HEK293 (cell line): ENCODE results near the gene BCL11A.

Source experiments
- BCL11A ChIP-seq: fragments of 450-650 bp; formaldehyde crosslinking; IDR thresholded peaks from 2 replicates; pipeline ENCODE4 v1.5.1; 2016; ENCODE audit warnings: low read depth, missing biosample characterization, missing genetic modification characterization
- REPIN1 ChIP-seq: fragments of 450-650 bp; formaldehyde crosslinking; IDR thresholded peaks from 2 replicates; pipeline ENCODE4 v1.5.1; 2017; ENCODE audit warnings: missing biosample characterization, missing genetic modification characterization, low read depth
- ZNF311 ChIP-seq: fragments of 450-650 bp; formaldehyde crosslinking; IDR thresholded peaks from 2 replicates; pipeline ENCODE4 v1.5.1; 2017; ENCODE audit warnings: missing biosample characterization, missing genetic modification characterization, borderline replicate concordance
- ZNF792 ChIP-seq: fragments of 450-650 bp; formaldehyde crosslinking; IDR thresholded peaks from 2 replicates; pipeline ENCODE4 v1.5.1; 2016; ENCODE audit warnings: missing biosample characterization, missing genetic modification characterization
- TF ChIP-seq, protein P1 (sequence below): fragments of 450-650 bp; formaldehyde crosslinking; IDR thresholded peaks from 2 replicates; pipeline ENCODE4 v1.5.1; 2016; ENCODE audit warnings: missing biosample characterization, missing genetic modification characterization

DNA sequence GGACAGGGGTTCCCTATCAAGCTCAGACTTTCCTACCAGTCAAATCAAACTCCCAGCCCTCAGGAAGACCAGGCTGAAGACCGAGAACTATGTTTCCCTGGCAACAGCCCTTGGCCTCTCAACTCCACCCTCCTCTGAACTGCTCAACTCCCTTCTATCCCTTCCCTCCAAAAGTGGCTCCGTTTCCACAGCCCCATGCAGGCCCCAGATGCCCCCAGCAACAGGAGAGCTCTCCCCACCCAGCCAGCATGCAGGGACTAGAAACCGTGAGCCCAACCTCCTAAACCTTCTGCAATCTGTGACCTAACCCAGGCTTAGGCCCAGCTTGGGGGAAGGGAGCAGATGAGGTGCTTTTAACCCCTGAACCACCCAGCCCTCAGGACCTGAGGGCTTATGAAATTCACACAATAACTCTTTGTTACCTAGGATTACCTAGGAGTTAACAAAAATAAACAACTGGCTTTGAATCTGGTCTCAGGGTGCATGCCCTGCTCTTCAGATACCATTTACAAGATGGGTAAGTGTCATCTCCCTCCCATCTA, 87.2 kb downstream of the BCL11A start:
- TF ChIP-seq, protein P1, sequence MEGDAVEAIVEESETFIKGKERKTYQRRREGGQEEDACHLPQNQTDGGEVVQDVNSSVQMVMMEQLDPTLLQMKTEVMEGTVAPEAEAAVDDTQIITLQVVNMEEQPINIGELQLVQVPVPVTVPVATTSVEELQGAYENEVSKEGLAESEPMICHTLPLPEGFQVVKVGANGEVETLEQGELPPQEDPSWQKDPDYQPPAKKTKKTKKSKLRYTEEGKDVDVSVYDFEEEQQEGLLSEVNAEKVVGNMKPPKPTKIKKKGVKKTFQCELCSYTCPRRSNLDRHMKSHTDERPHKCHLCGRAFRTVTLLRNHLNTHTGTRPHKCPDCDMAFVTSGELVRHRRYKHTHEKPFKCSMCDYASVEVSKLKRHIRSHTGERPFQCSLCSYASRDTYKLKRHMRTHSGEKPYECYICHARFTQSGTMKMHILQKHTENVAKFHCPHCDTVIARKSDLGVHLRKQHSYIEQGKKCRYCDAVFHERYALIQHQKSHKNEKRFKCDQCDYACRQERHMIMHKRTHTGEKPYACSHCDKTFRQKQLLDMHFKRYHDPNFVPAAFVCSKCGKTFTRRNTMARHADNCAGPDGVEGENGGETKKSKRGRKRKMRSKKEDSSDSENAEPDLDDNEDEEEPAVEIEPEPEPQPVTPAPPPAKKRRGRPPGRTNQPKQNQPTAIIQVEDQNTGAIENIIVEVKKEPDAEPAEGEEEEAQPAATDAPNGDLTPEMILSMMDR (tag by site-specific recombination) = no peak
- TF ChIP-seq REPIN1 (tag by site-specific recombination) (no peak), BCL11A (tag by site-specific recombination) (no peak), ZNF311 (tag by site-specific recombination) (no peak), ZNF792 (tag by site-specific recombination) (no peak)
